Activated CD8-positive, alpha-beta T cell treated with anti-CD3 and anti-CD28 coated beads for 36 hours (primary cell): ENCODE results near the gene IFNK. TPM values are rescaled to one million over a fixed set of nuclear protein-coding genes. Genes with fewer than 3 reads are reported as not detected.

ENCODE experiments used
- ATAC-seq: fragments of 200-7000 bp; cut with Tn5 transposase; one replicate; pipeline ENCODE4 v1.10.0; 2021; ENCODE audit warnings: mild to moderate bottlenecking, moderate library complexity
- CTCF ChIA-PET: fragments of 350-600 bp; sonication (Branson Sonifier 250); formaldehyde crosslinking; loops from one replicate; lab custom pipeline; 2021; ENCODE audit warnings: antibody characterized with exemption; lab: Charles Lee
- POLR2A ChIA-PET: fragments of 350-600 bp; sonication (Branson Sonifier 250); formaldehyde crosslinking; loops from one replicate; lab custom pipeline; 2021; ENCODE audit warnings: antibody characterized with exemption; lab: Charles Lee
- DNase-seq: peaks from one replicate; pipeline ENCODE4 v3.0.0-alpha.2; 2020
- H3K27ac Mint-ChIP-seq: one replicate; pipeline ENCODE4 v1.8.0; 2021; ENCODE audit warnings: mild to moderate bottlenecking, mixed read lengths
- H3K27me3 Mint-ChIP-seq: one replicate; pipeline ENCODE4 v1.8.0; 2021; ENCODE audit warnings: mixed read lengths
- H3K36me3 Mint-ChIP-seq: one replicate; pipeline ENCODE4 v1.8.0; 2021; ENCODE audit warnings: low read depth, mixed read lengths
- H3K4me1 Mint-ChIP-seq: one replicate; pipeline ENCODE4 v1.8.0; 2021; ENCODE audit warnings: low read depth, mixed read lengths
- H3K4me3 Mint-ChIP-seq: one replicate; pipeline ENCODE4 v1.8.0; 2021; ENCODE audit warnings: mild to moderate bottlenecking, moderate library complexity, mixed read lengths
- H3K9me3 Mint-ChIP-seq: one replicate; pipeline ENCODE4 v1.8.0; 2021; ENCODE audit warnings: mixed read lengths
- CTCF ChIP-seq: fragments of 200-600 bp; IDR thresholded peaks from one replicate; pipeline ENCODE4 v1.8.0; 2022; ENCODE audit warnings: antibody characterized with exemption, mild to moderate bottlenecking
- intact Hi-C: fragments of 100-400 bp; cut with micrococcal nuclease; formaldehyde crosslinking; loops from one replicate; pipeline ENCODE4 v1.10.0; 2022
- total RNA-seq, 2 experiments: library from RNA; stranded (reverse); gene quantifications; one replicate each; pipeline ENCODE4 v1.2.3, GENCODE V29; 2021

Gene IFNK
- total RNA-seq, 2 experiments from 2014 or later, result not detected

DNA sequence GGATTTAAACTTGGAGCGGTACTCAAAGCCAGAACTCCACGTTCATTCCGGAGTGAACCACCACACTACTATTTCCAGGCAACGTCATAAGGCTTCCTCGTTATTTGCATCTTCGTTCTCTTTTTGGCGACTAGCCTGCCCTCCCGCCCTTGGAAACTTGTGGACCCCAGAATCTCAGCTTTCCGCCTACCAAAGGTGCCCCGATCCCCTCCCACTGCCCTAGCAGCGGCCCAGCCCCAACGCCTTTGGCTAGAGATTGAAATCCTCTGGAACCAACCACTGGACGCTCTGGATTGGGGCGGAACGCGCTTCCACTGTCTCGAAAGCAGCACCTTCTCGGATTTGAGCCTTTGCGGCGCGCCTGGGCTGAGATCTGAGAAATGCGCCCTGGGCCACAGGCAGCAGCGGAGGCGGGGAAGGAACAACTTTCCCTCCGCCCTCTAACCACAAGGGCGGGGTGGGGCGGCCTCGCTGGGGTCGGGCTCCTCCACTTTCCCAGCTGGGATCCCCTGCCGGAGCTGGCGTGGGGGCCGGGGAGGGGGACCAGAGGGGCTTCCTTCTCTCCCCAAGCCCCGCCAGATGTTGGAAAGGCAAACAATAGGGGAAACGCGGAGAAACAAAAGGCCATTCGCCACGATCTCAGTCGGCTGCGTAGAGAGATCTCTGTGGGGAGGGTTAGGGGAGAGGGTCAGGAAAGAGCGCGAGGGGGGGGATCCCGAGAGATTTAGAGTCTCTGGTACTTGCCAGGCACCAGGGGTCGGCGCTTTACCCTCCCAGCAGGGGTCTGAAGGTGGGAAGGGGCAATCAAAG, 4.2 kb downstream of the IFNK start:
- Mint-ChIP-seq H3K4me1 (peaks cover 10% of the 10 kb centered on the region), H3K27ac (no peak overlapping the region), H3K27me3 (peaks cover 13% of the 10 kb centered on the region), H3K9me3 (no peaks in the 10 kb centered on the region), H3K36me3 (no peaks in the 10 kb centered on the region), H3K4me3 (peak overlapping the region; percentile 82)
- intact Hi-C loops, result no loop called here
- peak; percentile 65 for DNase-seq
- ChIA-PET POLR2A (no interaction called here), CTCF (interaction anchor here (1.3 to 3.1 kb wide), 2 partner anchors 195 kb away, joined by 8 to 65 read pairs; no protein-coding TSS in a partner anchor)
- ATAC-seq, result peak; percentile 31
- no peak for TF ChIP-seq CTCF

GRCh38 chr9:27528886-27529315, 4.8 kb downstream of the IFNK start:
- H3K27me3 Mint-ChIP-seq, result peaks cover 13% of the 10 kb centered on the region
- POLR2A ChIA-PET, result interaction anchor here (1.5 kb wide), 1 partner anchor 44 kb away, joined by 3 read pairs; the partner anchor contains the start of gene C9orf72
- peaks cover 10% of the 10 kb centered on the region for H3K4me1 Mint-ChIP-seq
- H3K9me3 Mint-ChIP-seq, result no peaks in the 10 kb centered on the region
- H3K36me3 Mint-ChIP-seq, result no peaks in the 10 kb centered on the region
- peak; percentile 74 for DNase-seq
- no peak for TF ChIP-seq CTCF
- CTCF ChIA-PET, result interaction anchor here (0.6 to 3.1 kb wide), 29 partner anchors 8 to 201 kb away, joined by 3 to 65 read pairs (median 5); no protein-coding TSS in a partner anchor
- peak overlapping the region; percentile 82 for H3K4me3 Mint-ChIP-seq
- peak; percentile 79 for ATAC-seq
- H3K27ac Mint-ChIP-seq, result peak overlapping the region; percentile 66
- intact Hi-C loops, result loop anchor here (1.0 kb wide), 1 partner anchor 196 kb away; no protein-coding TSS in a partner anchor

DNA sequence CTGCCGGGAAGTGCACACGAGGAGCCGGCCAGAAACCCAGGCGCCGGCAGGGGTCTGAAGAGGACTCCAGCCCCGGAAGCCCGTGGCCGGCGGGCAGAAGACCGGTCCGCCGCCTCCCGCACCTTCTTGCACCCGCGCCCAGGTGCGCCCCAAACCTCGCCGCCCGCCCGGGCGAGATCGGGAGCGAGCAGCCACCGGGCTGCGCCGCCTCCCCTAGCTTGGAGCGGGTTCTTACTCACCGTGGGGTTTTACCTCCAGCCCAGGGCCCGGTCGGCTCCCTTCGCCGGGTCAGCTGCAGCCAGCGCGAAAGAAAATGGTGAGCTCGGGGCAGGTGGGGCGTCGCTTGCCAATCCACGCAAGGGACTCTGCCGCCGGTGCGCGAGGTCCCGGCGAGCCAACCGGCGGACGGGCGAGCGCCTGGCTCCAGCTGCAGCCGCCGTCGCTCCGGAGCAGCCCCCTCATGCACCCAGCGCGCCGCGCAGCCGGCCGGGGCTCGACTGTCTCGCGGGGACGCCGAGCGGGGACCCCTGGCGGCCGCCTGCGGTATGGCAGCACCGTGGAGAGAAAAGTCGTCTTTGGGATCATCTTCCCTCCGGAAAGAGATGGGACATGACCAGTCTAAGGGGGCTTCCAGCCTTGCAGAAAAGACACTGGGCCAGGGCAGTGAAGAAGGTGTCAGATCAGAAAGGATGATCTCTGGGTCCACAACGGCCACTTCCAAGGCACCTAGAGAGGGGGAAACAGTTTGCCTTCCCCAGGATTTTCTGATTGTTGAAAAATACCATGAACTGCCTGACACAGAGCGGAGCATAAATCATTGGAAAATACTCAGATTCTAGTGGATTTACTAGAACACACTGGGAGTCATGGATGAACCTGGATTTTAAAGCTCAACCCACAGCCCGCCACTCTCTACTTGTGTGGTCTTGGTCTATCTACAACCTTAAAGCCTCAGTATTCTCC, 5.5 kb downstream of the IFNK start, which contains the start of gene MOB3B:
Gene MOB3B, minus strand, starts transcription at position 499 of the 963 bp plus-strand sequence. CDS start 74,264 bp downstream, outside the sequence.
- peak; percentile 84 for TF ChIP-seq CTCF
- Mint-ChIP-seq H3K4me3 (peak within 1 kb of the TSS; percentile 82), H3K27me3 (peaks cover 13% of the 10 kb centered on the region), H3K36me3 (no peaks in the 10 kb centered on the region), H3K4me1 (peaks cover 10% of the 10 kb centered on the region), H3K27ac (peak within 1 kb of the TSS; percentile 66), H3K9me3 (no peaks in the 10 kb centered on the region)
- POLR2A ChIA-PET, result interaction anchor here (1.5 kb wide), 1 partner anchor 43 kb away, joined by 3 read pairs; the partner anchor contains the start of gene C9orf72
- peak; percentile 90 for ATAC-seq
- intact Hi-C loops, result loop anchor here (1.0 kb wide), 1 partner anchor 196 kb away; no protein-coding TSS in a partner anchor
- peak; percentile 82 for DNase-seq
- CTCF ChIA-PET, result interaction anchor here (0.6 to 3.1 kb wide), 34 partner anchors 8 to 202 kb away, joined by 3 to 65 read pairs (median 5); no protein-coding TSS in a partner anchor

GRCh38 chr9:27530915-27531755, 7.0 kb downstream of the IFNK start:
- POLR2A ChIA-PET, result interaction anchor here (0.6 kb wide), 1 partner anchor 285 kb away, joined by 3 read pairs; no protein-coding TSS in a partner anchor
- no peak for TF ChIP-seq CTCF
- Mint-ChIP-seq H3K27ac (no peak overlapping the region), H3K27me3 (peaks cover 13% of the 10 kb centered on the region), H3K4me3 (no peak overlapping the region), H3K4me1 (peaks cover 10% of the 10 kb centered on the region), H3K36me3 (no peaks in the 10 kb centered on the region), H3K9me3 (no peaks in the 10 kb centered on the region)
- CTCF ChIA-PET, result interaction anchor here (1.0 to 3.1 kb wide), 5 partner anchors 14 to 203 kb away, joined by 3 to 65 read pairs (median 6); no protein-coding TSS in a partner anchor
- intact Hi-C loops, result no loop called here
- ATAC-seq, result no peak
- no peak for DNase-seq
